Transverse colon (tissue), 4 donors: Measurements from ENCODE around the gene PTGFRN. TPM values are rescaled to one million over a fixed set of nuclear protein-coding genes. Genes with fewer than 3 reads are reported as not detected.

Experiments used
- DNase-seq: peaks from one replicate; pipeline ENCODE4 v3.0.0-alpha.2; 2019
- H3K27ac ChIP-seq, 4 donors: fragments of 200-600 bp; sonication (generic); 2 replicates each; pipeline ENCODE4 v1.5.1; 2016 to 2018; ENCODE audit warnings: inconsistent platforms in 4 of 4
- H3K27me3 ChIP-seq: fragments of 200-600 bp; sonication (generic); 2 replicates; pipeline ENCODE4 v1.5.1; 2017; ENCODE audit warnings: inconsistent platforms
- H3K36me3 ChIP-seq, 4 donors: fragments of 200-600 bp; sonication (generic); 2 replicates each; pipeline ENCODE4 v1.5.1; 2017 to 2019; ENCODE audit warnings: inconsistent platforms in 4 of 4
- H3K4me1 ChIP-seq, 4 donors: fragments of 200-600 bp; sonication (generic); 2 replicates each; pipeline ENCODE4 v1.5.1; 2017 to 2020; ENCODE audit warnings: inconsistent platforms in 4 of 4
- H3K4me3 ChIP-seq, 4 donors: fragments of 200-600 bp; sonication (generic); 1 replicate in 1 of 4; 2 replicates in 3 of 4; pipeline versions ENCODE4 v1.5.1 to v1.6.1; 2017 to 2019; ENCODE audit warnings: inconsistent platforms in 4 of 4
- H3K9me3 ChIP-seq, 2 donors: fragments of 200-600 bp; sonication (generic); 2 replicates each; pipeline ENCODE4 v1.5.1; 2017 to 2019; ENCODE audit warnings: inconsistent platforms in 2 of 2
- EP300 ChIP-seq: sonication (generic); formaldehyde crosslinking; IDR thresholded peaks from one replicate; pipeline ENCODE4 v1.6.1; 2017; ENCODE audit warnings: antibody characterized with exemption, low read depth
- POLR2A ChIP-seq: fragments of 450-650 bp; IDR thresholded peaks from one replicate; pipeline ENCODE4 v1.6.1; 2016; ENCODE audit warnings: antibody characterized with exemption, mild to moderate bottlenecking, moderate library complexity
- POLR2AphosphoS5 ChIP-seq, 3 donors: sonication (generic); formaldehyde crosslinking; IDR thresholded peaks; one replicate each; pipeline ENCODE4 v1.6.1; 2016; ENCODE audit warnings: antibody characterized with exemption in 3 of 3
- WGBS, 2 donors: methylation state at CpG; one replicate each; pipeline ENCODE4 v1.1.5; 2018; ENCODE audit warnings: low coverage in 1 of 2; 5-methylcytosine and 5-hydroxymethylcytosine counted together
- in situ Hi-C, 4 donors: fragments of 200-750 bp; cut with MboI; loops; one replicate each; pipeline versions ENCODE4 v1.15.0 to v1.15.1; 2017; ENCODE audit warnings: low sequenced_read_pairs in 3 of 4, low pct_ligation_motif_present in 1 of 4, low pct_unique_long_range_greater_than_20kb in 1 of 4
- intact Hi-C: fragments of 100-400 bp; cut with DNase I; formaldehyde crosslinking; loops from one replicate; pipeline ENCODE4 v1.15.1; 2023; ENCODE audit warnings: low total_unique reads
- total RNA-seq, 4 donors: library from RNA; depleted of rRNA; stranded (reverse); fragments of >200 nt; gene quantifications; one replicate each; pipeline ENCODE4 v1.1.0, GENCODE V29; 2016
- TF ChIP-seq, protein P1 (sequence below), 5 experiments: fragments of 200-600 bp in 3 of 5; fragments of 450-650 bp in 2 of 5; sonication (generic) in 3 of 5; IDR thresholded peaks; 1 replicate in 2 of 5; 2 replicates in 3 of 5; pipeline ENCODE4 v1.5.1; 2016 to 2017; ENCODE audit warnings: antibody characterized with exemption in 5 of 5, inconsistent platforms in 3 of 5, mild to moderate bottlenecking in 2 of 5, moderate library complexity in 1 of 5

Gene PTGFRN
- total RNA-seq, 4 donors from 2014 or later = 39.6 to 98.9 (median 73.9) TPM

DNA sequence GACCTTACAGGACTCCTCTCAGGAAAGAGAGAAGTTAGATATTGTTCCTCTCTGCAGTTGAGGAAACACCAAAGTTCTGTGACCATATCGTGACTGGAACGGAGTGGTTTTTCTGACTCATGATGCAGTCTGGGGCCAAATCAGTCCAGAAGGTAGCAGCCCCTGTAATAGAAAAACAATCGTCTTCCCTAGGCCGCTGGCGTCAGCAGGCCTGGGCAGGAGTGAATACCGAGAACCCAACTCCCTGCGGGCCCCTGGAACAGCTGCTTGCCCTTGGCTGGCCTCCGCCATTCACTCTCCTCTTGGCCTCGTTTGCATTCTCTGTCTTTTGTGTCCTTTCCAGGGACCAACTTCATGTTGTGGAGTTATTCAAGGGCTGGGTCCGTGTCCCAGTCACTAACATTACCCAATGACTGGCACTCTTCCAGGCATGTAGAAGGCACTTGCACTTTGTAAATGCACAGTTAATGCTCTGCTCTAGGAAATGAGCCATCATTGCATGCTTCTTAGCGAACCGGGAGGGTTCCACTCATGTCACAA lies 81.0 kb downstream of the PTGFRN start:
- DNase-seq = peak; percentile 24
- H3K27ac ChIP-seq = peak overlapping the region; percentile 5 to 44 (median 12)
- no peaks in the 10 kb centered on the region for H3K27me3 ChIP-seq
- H3K36me3 ChIP-seq = no peaks in the 10 kb centered on the region
- intact Hi-C loops = no loop called here
- no peaks in the 10 kb centered on the region for H3K9me3 ChIP-seq
- in situ Hi-C loops = no loop called here
- peaks cover 0 to 40% (median 22%) of the 10 kb centered on the region in 4 donors for H3K4me1 ChIP-seq
- no peak for TF ChIP-seq EP300
- TF ChIP-seq, protein P1, sequence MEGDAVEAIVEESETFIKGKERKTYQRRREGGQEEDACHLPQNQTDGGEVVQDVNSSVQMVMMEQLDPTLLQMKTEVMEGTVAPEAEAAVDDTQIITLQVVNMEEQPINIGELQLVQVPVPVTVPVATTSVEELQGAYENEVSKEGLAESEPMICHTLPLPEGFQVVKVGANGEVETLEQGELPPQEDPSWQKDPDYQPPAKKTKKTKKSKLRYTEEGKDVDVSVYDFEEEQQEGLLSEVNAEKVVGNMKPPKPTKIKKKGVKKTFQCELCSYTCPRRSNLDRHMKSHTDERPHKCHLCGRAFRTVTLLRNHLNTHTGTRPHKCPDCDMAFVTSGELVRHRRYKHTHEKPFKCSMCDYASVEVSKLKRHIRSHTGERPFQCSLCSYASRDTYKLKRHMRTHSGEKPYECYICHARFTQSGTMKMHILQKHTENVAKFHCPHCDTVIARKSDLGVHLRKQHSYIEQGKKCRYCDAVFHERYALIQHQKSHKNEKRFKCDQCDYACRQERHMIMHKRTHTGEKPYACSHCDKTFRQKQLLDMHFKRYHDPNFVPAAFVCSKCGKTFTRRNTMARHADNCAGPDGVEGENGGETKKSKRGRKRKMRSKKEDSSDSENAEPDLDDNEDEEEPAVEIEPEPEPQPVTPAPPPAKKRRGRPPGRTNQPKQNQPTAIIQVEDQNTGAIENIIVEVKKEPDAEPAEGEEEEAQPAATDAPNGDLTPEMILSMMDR (IDR thresholded peaks at IDR 0.05) = no peak
- no peak for TF ChIP-seq POLR2AphosphoS5 (IDR thresholded peaks at IDR 0.05)
- no peak for TF ChIP-seq POLR2A
- no peak overlapping the region for H3K4me3 ChIP-seq
- WGBS, 2 donors = 60 to 75% methylated on average over 2 to 12 of the region's 12 CpGs

DNA sequence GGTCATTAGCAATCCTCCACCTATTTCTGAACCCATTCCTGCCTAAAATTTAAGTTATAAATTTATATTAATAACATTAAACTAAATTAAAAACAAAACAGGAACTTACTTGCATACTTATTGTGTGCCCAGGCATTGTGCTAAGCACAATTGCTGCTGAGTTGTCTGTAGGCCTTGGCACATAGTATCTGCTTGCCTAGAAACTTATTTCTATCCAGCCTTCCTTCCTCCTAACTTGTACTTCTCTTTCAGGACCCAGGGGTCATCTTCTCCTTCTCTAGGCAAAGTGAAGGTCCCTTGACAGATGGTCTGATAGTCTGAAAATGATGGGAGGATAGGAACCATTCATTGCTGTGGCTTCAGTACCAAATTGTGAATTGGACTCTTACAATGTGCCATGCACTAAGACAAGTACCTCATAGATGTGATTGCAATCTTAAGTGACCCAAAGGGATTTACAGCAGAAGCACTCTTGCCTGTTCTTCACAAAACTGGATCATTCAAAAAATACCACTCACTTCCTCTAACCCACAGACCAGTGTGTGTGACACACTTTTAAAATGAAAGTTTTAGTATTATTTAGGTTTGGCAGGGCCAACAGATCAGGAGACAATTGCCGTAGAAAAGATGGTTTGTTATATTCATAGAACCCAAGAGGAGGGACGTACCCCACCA lies 81.6 kb downstream of the PTGFRN start:
- intact Hi-C loops = no loop called here
- in situ Hi-C loops = no loop called here
- TF ChIP-seq, protein P1 (IDR thresholded peaks at IDR 0.05) = no peak
- TF ChIP-seq EP300 = no peak
- TF ChIP-seq POLR2AphosphoS5 (IDR thresholded peaks at IDR 0.05) = no peak
- TF ChIP-seq POLR2A = no peak

DNA sequence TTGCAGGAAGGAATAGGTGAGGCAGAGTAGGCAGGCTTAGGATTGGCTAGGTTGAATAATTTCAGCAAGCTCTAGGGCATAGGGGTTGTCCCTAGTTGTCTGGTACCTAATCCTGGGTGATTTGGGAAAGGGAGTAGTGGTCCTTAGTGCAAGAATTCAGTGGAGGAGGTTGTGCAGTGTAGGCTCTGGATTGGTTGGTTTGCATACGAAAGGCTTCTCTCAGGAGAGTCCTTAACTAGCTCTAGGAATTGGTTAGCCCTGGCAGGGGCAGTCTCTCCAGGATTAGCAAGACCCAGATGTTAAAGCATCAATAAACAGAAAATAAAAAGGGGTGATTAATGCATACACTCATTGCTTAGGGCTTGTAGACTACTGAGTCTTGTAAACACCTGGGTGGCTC lies 82.2 kb downstream of the PTGFRN start:
- 75 to 92% methylated on average over 1 of the region's 1 CpG for WGBS, 2 donors
- in situ Hi-C loops (no loop called here), intact Hi-C loops (no loop called here)
- peaks cover 0 to 36% (median 19%) of the 10 kb centered on the region in 4 donors for H3K4me1 ChIP-seq
- H3K9me3 ChIP-seq = no peaks in the 10 kb centered on the region
- DNase-seq = no peak
- TF ChIP-seq POLR2A (no peak), POLR2AphosphoS5 (IDR thresholded peaks at IDR 0.05) (no peak), EP300 (no peak)
- TF ChIP-seq, protein P1 (IDR thresholded peaks at IDR 0.05) = no peak
- H3K4me3 ChIP-seq = no peak overlapping the region
- H3K36me3 ChIP-seq = no peaks in the 10 kb centered on the region
- no peaks in the 10 kb centered on the region for H3K27me3 ChIP-seq
- H3K27ac ChIP-seq = no peak overlapping the region

More for the DNA sequence above, 81.6 kb downstream of the PTGFRN start:
- no peak overlapping the region for H3K4me3 ChIP-seq
- DNase-seq = no peak
- H3K27ac ChIP-seq = peak overlapping the region; percentile 5 to 44 (median 12)
- no peaks in the 10 kb centered on the region for H3K9me3 ChIP-seq
- H3K36me3 ChIP-seq = no peaks in the 10 kb centered on the region
- no peaks in the 10 kb centered on the region for H3K27me3 ChIP-seq
- H3K4me1 ChIP-seq = peaks cover 0 to 38% (median 20%) of the 10 kb centered on the region in 4 donors
- 61 to 63% methylated on average over 2 of the region's 2 CpGs for WGBS, 2 donors

DNA sequence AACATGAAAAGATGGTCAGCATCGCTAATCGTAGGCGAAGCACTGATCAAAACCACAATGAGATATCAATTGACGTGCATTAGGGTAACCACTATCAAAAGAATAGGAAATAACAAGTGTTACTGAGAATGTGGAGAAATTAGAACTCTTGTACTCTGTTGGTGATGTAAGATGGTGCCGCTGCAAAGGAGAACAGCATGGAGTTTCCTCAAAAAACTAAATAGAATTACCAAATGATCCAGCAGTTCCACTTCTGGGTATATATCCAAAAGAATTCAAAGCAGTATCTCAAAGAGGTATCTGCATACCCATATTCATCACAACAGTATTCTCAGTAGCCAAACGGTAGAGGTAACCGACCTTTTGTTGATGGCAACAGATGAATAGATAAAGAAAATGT lies 83.6 kb downstream of the PTGFRN start:
- H3K27me3 ChIP-seq = no peaks in the 10 kb centered on the region
- no peaks in the 10 kb centered on the region for H3K36me3 ChIP-seq
- WGBS, 2 donors = 91 to 96% methylated on average over 5 to 7 of the region's 7 CpGs
- H3K27ac ChIP-seq = no peak overlapping the region
- TF ChIP-seq POLR2A (no peak), EP300 (no peak), POLR2AphosphoS5 (IDR thresholded peaks at IDR 0.05) (no peak)
- TF ChIP-seq, protein P1 (IDR thresholded peaks at IDR 0.05) = no peak
- intact Hi-C loops = no loop called here
- in situ Hi-C loops = no loop called here
- H3K4me1 ChIP-seq = peaks cover 0 to 25% (median 14%) of the 10 kb centered on the region in 4 donors
- no peaks in the 10 kb centered on the region for H3K9me3 ChIP-seq
- no peak overlapping the region for H3K4me3 ChIP-seq
- DNase-seq = no peak
